DMS153 treated with DMSO at 0.1 percent for 48 hours (cell line): ENCODE results near the gene GOLGA8S.
"Not testable (repeated sequence)": the region's sequence is repeated elsewhere in the genome, so short reads cannot be mapped to it uniquely, and the experiment has no call there.

Experiments
- DNase-seq: peaks from one replicate; lab custom pipeline; 2025; ENCODE audit not compliant: unreplicated experiment; lab: John Stamatoyannopoulos, UW

The GOLGA8S gene

GRCh38 chr15:23354448-23354847, at the start of gene GOLGA8S:
TSS of gene GOLGA8S (plus strand) at chr15:23354748. CDS start at chr15:23354810, 62 bp downstream.
- DNase-seq, result not testable (repeated sequence)

DNA sequence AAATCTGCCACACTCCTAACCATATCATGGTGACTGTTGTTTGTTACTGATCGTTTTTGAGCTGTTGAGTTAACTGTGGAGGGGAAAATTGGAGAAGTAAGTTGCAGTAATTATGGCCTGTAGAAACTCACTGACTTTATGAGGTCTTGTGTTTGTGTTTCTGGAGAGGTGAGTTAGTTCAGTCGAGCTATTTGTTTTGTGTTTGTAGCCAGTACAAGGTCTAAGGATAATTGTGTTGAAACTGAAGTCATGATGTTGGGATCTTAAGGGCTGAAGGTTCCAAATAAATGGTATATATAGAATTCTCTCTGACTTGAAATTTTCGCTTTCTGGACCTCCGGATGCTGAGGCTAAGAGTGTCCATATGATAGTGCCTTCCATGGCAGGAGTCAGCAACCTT, 49.7 kb upstream of the GOLGA8S start:
- DNase-seq, result not testable (repeated sequence)

DNA sequence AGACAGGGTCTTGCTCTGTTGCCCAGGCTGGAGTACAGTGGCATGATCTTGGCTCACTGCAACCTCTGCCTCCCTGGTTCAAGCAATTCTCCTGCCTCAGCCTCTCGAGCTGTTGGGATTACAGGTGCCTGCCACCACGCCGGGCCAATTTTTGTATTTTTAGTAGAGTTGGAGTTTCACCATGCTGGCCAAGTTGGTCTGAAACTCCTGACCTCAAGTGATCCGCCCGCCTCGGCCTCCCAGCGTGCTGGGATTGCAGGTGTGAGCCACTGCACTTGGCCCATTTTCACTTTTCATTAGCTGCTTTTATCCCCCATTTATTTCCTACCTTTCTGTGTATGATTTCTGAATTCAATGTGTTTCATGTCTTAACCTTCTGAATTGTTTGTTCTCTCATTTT, 48.6 kb upstream of the GOLGA8S start:
- not testable (repeated sequence) for DNase-seq

DNA sequence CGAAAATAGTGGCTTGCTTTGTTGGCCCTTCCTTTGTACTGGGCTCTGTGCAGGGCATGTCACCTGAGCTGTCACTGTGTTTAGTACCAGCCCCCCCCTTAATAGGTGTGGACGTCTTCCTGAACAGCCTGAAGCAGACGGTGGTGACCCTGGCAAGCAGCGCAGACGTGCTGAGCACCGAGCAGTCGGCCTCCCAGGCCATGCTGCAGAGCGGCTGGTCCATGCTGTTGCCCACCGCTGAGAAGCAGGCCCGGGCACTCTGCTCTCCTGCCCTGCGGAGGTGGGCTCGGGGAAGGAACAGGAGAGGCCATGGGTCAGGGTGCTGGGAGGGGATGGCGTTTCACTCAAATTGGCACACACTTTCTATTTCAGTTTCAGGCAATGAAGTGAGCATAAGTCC, 43.3 kb upstream of the GOLGA8S start:
- DNase-seq, result not testable (repeated sequence)

DNA sequence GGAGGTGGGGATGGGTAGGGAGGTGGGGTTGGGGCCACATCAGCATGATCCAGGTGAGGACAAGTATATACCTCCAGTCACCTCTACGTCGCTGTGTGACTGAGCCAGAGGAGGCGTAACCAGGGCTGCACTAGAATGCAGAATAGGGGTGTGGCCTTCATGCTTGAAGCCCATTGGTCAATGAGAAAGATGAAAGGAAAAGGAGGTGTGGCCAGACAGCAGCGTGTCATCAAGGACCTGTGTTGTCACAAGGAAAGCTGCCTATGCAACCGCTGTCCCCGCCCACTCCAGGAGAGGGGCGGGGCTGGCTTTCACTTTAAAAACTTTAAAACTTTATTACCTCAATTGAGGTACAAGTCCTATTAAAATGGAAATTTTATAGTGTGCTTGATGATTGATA, 20.5 kb upstream of the GOLGA8S start, which contains the start of gene GOLGA6L26:
GOLGA6L26 (minus strand) TSS at position 101 of the 400 bp plus-strand sequence; CDS start at position 40, 61 bp downstream.
- DNase-seq, result not testable (repeated sequence)

DNA sequence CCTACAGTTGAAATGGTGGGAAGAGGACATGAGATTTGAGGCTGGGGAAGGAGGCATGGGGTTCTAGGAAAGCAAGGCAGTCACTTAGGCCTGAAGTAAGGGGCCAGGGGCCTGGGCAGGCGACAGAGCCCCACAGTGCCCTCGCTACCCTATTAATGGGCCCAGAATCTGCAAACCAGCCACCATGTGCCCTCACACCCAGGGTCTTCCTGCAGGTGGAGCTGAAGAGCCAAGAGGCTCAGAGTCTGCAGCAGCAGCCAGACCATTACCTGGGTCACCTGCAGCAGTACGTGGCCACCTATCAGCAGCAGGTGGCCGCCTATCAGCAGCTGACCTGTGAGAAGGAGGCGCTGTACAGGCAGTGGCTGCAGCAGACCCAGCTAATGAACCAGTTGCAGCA, 8.1 kb downstream of the GOLGA8S start:
- DNase-seq, result not testable (repeated sequence)

GRCh38 chr15:23364261-23364660, 9.7 kb downstream of the GOLGA8S start:
- not testable (repeated sequence) for DNase-seq

- DNase-seq, result no peak
These were observed 16.0 kb downstream of the GOLGA8S start for GRCh38 chr15:23370578-23370977.

DNA sequence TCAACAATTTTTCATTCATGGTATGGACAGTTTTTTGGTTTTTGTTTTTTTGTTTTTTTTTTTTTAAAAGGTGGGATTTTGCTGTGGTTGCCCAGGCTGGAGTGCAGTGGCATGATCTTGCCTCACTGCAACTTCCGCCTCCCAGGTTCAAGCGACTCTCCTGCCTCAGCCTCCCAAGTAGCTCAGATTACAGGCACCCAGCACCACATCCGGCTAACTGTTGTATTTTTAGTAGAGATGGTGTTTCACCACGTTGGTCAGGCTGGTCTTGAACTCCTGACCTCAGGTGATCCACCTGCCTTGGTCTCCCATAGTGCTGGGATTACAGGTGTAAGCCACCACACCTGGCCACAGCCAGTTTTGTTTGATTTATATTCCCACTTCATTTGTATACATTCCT, 16.6 kb downstream of the GOLGA8S start:
- not testable (repeated sequence) for DNase-seq

- not testable (repeated sequence) for DNase-seq
These were observed 17.3 kb downstream of the GOLGA8S start for GRCh38 chr15:23371868-23372267.

DNA sequence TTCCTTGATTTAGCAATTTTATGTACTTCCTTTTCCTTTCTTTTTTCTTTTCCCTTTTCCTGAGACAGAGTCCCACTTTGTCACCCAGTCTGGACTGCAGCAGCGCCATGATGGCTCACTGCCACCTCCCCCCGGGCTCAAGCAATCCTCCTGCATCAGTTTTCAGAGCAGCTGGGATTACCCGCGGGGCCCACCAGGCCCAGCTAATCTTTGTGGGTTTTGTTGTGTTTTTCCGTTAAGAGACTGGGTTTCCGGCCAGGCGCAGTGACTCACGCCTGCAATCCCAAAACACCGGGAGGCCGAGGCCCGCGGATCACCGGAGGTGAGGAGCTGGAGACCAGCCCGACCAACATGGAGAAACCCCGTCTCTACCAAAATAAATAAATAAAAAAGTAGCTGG, 17.7 kb downstream of the GOLGA8S start:
- DNase-seq, result no peak

DNA sequence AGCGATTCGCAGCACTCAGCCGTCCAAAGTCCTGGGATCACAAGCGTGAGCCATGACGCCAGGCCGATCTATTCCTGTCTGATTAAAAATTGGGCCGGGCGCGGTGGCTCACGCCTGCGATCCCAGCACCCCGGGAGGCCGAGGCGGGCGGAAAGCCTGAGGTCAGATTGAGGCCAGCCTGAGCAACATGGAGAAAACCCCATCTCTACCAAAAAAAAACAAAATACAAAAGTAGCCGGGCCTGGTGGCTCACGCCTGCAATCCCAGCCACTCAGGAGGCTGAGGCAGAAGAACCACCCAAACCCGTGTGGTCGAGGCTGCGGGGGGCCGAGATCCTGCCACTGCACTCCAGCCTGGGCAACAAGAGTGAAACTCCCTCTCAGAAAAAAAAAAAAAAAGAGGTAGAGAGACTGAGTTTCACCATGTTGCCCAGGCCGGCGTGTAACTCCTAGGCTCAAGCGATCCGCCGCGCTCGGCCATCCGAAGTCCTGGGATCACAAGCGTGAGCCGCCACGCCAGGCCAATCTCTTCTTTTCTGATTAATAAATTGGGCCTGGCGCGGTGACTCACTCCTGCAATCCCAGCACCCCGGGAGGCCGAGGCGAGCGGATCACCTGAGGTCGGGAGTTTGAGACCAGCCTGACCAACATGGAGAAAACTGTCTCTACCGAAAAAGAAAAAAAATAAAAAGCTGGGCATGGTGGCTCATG, 18.5 kb downstream of the GOLGA8S start:
- DNase-seq, result not testable (repeated sequence)

DNA sequence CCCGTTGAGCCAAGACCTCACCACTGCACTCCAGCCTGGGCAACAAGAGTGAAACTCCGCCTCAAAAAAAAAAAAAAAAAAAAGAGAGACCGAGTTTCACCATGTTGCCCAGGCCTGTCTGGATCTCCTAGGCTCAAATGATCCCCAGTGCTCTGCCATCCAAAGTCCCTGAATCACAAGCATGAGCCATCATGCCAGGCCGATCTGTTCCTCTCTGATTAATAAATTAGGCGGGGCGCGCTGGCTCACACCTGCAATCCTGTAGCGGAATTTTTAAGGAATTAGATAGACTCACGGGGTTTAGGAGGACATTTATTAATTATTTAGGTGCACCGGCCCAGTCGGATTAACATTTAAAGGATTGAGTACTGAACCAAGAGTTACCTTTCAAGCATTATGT, 19.7 kb downstream of the GOLGA8S start:
- DNase-seq, result not testable (repeated sequence)

DNA sequence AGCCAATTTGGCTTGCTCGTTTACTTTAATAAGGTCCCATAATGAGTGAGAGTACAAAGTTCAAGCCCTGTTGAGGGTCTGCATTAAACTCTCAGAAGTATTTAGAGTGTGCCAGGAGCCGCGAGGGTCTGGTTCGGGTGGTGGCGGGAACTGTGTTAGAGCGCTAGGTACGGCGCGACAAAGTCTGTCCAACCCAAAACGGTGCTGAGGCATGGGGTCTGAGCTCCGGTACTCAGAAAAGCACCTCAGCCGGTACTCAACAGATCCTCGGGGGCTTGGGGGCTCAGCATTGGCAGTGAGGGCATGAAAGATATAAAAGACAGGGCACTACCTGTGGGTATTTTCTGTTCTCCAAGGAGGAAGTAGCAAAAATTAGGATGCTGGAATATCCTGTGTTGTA, 24.4 kb downstream of the GOLGA8S start:
- DNase-seq, result not testable (repeated sequence)

DNA sequence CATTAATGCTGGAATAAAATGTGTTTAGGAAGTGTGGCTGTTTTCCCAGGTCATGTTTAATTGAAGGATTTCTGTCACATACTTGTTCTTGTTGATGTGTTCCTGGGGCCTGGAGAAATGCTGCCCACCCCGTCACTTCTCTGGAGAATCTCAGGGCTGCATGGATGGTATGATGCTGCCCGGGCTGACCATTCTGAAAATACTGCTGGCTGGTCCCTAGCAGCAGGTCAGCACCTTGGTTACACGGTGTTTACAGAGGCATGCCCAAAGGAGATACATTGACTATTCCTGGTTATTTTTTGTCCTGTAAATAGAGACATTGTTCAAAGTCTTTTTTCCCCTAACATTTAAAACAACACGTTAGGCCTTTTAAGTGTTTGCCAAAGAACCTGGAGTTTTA, 26.2 kb downstream of the GOLGA8S start:
- DNase-seq, result not testable (repeated sequence)

GRCh38 chr15:23381192-23381591, 26.6 kb downstream of the GOLGA8S start:
- DNase-seq, result not testable (repeated sequence)

GRCh38 chr15:23384371-23384770, 29.8 kb downstream of the GOLGA8S start:
- DNase-seq, result no peak

DNA sequence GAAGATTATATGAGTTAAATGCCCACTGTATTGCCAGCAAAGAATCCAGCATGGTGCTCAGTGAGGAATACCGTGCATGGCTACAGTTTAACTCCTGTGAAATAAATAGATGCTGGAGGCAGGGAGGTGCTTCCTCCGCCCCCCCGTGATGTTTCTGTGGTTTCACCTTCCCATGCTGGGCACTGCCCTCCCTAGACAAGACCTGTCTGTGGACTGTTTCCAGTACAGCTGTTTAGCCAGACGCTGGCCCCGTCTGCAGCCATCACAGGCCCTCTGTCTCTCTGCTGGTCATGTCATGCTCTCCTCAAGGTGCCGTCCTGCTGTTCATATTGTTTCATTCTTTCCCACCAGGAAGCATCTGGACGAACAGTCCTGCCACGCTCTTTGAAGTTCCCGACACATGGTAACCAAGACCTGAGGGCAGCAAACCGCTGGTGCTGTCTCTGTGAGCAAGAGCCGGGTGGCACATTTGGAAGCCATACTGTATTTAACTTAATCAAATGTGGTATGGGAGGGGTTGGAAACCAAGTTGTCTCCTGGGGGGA, 31.4 kb downstream of the GOLGA8S start:
- DNase-seq, result no peak

- DNase-seq, result no peak
These were observed 33.2 kb downstream of the GOLGA8S start for GRCh38 chr15:23387621-23388190.

GRCh38 chr15:23395030-23395692, 40.6 kb downstream of the GOLGA8S start:
- DNase-seq, result no peak

GRCh38 chr15:23395832-23396231, 41.3 kb downstream of the GOLGA8S start:
- DNase-seq, result no peak

GRCh38 chr15:23397779-23398178, 43.2 kb downstream of the GOLGA8S start:
- no peak for DNase-seq
